ENCODE data around the gene LEF1.

The LEF1 gene

GRCh38 chr4:108111781-108112180 is 57.0 kb downstream of the LEF1 start:
- Histone ChIP-seq H3K27ac (ENCODE audit: poor library complexity, severe bottlenecking) (no peak overlapping the region), H3K9me3 (ENCODE audit: severe bottlenecking) (no peaks in the 10 kb centered on the region), H3K4me1 (ENCODE audit: insufficient read depth, poor library complexity, severe bottlenecking) (no peaks in the 10 kb centered on the region), H3K36me3 (ENCODE audit: low read depth) (no peaks in the 10 kb centered on the region), H3K27me3 (ENCODE audit: insufficient read depth, poor library complexity, severe bottlenecking) (no peaks in the 10 kb centered on the region), H3K4me3 (ENCODE audit: severe bottlenecking) (no peak overlapping the region)
- DNase-seq (ENCODE audit: low spot score) (no peak), ATAC-seq (ENCODE audit: low read depth) (no peak)
- no peak for TF ChIP-seq CTCF (IDR thresholded peaks at IDR 0.05; ENCODE audit: poor library complexity, severe bottlenecking)

GRCh38 chr4:108110450-108110849 is 58.3 kb downstream of the LEF1 start:
- Histone ChIP-seq H3K4me1 (ENCODE audit: insufficient read depth, poor library complexity, severe bottlenecking) (no peaks in the 10 kb centered on the region), H3K36me3 (ENCODE audit: low read depth) (no peaks in the 10 kb centered on the region), H3K9me3 (ENCODE audit: severe bottlenecking) (no peaks in the 10 kb centered on the region), H3K27me3 (ENCODE audit: insufficient read depth, poor library complexity, severe bottlenecking) (no peaks in the 10 kb centered on the region), H3K27ac (ENCODE audit: poor library complexity, severe bottlenecking) (no peak overlapping the region), H3K4me3 (ENCODE audit: severe bottlenecking) (no peak overlapping the region)
- no peak for ATAC-seq (ENCODE audit: low read depth)
- no peak for DNase-seq (ENCODE audit: low spot score)
- TF ChIP-seq CTCF (IDR thresholded peaks at IDR 0.05; ENCODE audit: poor library complexity, severe bottlenecking), result no peak

GRCh38 chr4:108109997-108110416 is 58.7 kb downstream of the LEF1 start:
- no peaks in the 10 kb centered on the region for H3K36me3 ChIP-seq (ENCODE audit: low read depth)

GRCh38 chr4:108109111-108109510 is 59.6 kb downstream of the LEF1 start:
- Histone ChIP-seq H3K27me3 (ENCODE audit: insufficient read depth, poor library complexity, severe bottlenecking) (no peaks in the 10 kb centered on the region), H3K27ac (ENCODE audit: poor library complexity, severe bottlenecking) (no peak overlapping the region), H3K36me3 (ENCODE audit: low read depth) (no peaks in the 10 kb centered on the region), H3K9me3 (ENCODE audit: severe bottlenecking) (no peaks in the 10 kb centered on the region), H3K4me1 (ENCODE audit: insufficient read depth, poor library complexity, severe bottlenecking) (no peaks in the 10 kb centered on the region), H3K4me3 (ENCODE audit: severe bottlenecking) (no peak overlapping the region)
- ATAC-seq (ENCODE audit: low read depth) (no peak), DNase-seq (ENCODE audit: low spot score) (no peak)
- TF ChIP-seq CTCF (IDR thresholded peaks at IDR 0.05; ENCODE audit: poor library complexity, severe bottlenecking), result no peak

More at GRCh38 chr4:108109997-108110416, 58.7 kb downstream of the LEF1 start:
- H3K27me3 ChIP-seq (ENCODE audit: insufficient read depth, poor library complexity, severe bottlenecking), result no peaks in the 10 kb centered on the region
- H3K4me3 ChIP-seq (ENCODE audit: severe bottlenecking), result no peak overlapping the region
- no peak for TF ChIP-seq CTCF (IDR thresholded peaks at IDR 0.05; ENCODE audit: poor library complexity, severe bottlenecking)
- no peaks in the 10 kb centered on the region for H3K9me3 ChIP-seq (ENCODE audit: severe bottlenecking)
- H3K4me1 ChIP-seq (ENCODE audit: insufficient read depth, poor library complexity, severe bottlenecking), result no peaks in the 10 kb centered on the region
- no peak overlapping the region for H3K27ac ChIP-seq (ENCODE audit: poor library complexity, severe bottlenecking)
- DNase-seq (ENCODE audit: low spot score) (no peak), ATAC-seq (ENCODE audit: low read depth) (no peak)

GRCh38 chr4:108107729-108108382 is 60.9 kb downstream of the LEF1 start:
- no peaks in the 10 kb centered on the region for H3K36me3 ChIP-seq (ENCODE audit: low read depth)
- H3K27ac ChIP-seq (ENCODE audit: poor library complexity, severe bottlenecking), result no peak overlapping the region
- ATAC-seq (ENCODE audit: low read depth) (no peak), DNase-seq (ENCODE audit: low spot score) (no peak)
- H3K9me3 ChIP-seq (ENCODE audit: severe bottlenecking), result no peaks in the 10 kb centered on the region
- no peaks in the 10 kb centered on the region for H3K27me3 ChIP-seq (ENCODE audit: insufficient read depth, poor library complexity, severe bottlenecking)
- no peak overlapping the region for H3K4me3 ChIP-seq (ENCODE audit: severe bottlenecking)
- TF ChIP-seq CTCF (IDR thresholded peaks at IDR 0.05; ENCODE audit: poor library complexity, severe bottlenecking), result no peak
- H3K4me1 ChIP-seq (ENCODE audit: insufficient read depth, poor library complexity, severe bottlenecking), result no peaks in the 10 kb centered on the region

Data from RWPE2 (cell line).